ENCODE data around the gene UCN2.
"Not testable (repeated sequence)": the region's sequence is repeated elsewhere in the genome, so short reads cannot be mapped to it uniquely, and the experiment has no call there.

The UCN2 gene

DNA sequence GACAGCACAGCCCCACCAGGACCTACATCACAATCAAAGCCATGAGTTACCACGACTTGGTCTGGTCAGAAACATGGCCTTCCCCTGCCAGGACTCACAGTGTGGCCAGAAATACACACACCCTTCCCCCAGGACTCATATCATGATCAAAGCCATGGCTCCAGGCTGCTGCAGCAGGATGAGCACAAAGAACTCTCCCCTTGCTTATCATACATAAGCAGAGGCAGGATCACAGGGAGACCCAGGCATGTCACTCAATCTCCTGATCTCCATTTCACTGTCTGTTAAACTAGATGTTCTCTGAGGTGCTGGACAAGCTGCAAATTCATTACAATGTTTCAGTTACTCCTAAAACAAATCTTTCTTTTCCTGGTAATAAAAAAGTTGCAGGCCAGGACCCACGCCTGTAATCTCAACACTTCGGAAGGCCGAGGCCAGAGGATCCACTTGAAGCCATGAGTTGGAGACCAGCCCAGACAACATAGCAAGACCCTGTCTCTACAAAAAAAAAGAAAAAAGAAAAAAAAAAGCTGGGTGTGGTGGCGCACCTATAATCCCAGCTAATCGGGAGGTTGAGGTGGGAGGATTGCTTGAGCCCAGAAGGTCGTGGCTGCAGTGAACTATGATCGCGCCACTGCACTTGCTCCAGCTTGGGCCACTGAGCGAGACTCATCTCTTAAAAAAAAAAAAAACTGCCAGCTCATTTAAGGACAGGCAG, 8.2 kb downstream of the UCN2 start:
- DNase-seq (ENCODE audit: low read depth) = no peak
- no peak overlapping the region for H3K4me3 ChIP-seq (replicated peaks; ENCODE audit: low read depth, low read length)
- TF ChIP-seq, protein P1, sequence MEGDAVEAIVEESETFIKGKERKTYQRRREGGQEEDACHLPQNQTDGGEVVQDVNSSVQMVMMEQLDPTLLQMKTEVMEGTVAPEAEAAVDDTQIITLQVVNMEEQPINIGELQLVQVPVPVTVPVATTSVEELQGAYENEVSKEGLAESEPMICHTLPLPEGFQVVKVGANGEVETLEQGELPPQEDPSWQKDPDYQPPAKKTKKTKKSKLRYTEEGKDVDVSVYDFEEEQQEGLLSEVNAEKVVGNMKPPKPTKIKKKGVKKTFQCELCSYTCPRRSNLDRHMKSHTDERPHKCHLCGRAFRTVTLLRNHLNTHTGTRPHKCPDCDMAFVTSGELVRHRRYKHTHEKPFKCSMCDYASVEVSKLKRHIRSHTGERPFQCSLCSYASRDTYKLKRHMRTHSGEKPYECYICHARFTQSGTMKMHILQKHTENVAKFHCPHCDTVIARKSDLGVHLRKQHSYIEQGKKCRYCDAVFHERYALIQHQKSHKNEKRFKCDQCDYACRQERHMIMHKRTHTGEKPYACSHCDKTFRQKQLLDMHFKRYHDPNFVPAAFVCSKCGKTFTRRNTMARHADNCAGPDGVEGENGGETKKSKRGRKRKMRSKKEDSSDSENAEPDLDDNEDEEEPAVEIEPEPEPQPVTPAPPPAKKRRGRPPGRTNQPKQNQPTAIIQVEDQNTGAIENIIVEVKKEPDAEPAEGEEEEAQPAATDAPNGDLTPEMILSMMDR (IDR thresholded peaks at IDR 0.05; ENCODE audit: low read length, missing control alignments) = no peak

DNA sequence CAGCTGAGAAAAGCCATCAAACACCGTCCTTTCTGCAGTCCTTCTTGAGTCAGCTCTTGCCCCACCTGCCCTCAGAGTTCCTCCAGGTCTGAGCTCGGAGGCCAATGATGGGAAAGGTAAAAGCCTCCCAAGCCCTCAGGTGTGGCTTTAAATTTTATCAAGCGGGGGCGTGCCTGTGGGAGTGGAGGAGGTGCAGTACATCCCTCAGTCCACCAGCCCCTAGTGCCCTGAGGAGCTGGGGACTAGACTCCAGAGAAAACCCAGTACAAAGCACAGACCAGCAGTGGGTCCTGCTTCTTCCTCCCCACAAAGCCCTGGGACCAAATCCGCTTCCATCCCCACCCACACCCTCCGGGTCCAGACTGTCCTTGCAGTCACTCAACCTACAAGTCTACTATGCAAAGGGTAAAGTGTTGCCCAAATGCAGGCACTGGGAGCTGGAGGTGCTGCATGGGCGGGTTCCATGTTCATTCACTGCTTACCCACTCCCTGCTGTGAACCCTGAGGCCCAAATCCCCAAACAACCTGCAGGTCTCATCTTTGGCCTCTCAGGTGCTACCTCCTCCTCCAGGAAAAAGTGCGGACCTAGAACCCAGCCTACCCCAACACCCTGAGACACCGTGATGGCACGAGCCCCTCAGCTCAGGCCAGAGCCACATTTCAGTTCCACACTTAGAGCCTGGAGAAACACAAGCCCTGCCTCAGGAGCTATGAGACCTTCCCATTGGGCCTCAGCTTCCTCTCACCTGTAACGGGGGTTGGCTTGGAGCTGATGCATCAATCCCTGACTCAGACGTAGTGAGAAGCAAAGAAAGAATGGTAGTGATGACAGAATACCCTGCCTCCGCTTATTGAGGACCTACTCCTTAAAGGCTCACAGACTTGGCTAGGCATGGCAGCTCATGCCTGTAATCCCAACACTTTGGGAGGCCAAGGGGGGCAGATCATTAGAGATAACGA, 9.4 kb downstream of the UCN2 start:
- TF ChIP-seq, protein P1 (IDR thresholded peaks at IDR 0.05; ENCODE audit: low read length, missing control alignments) = no peak
- H3K4me3 ChIP-seq (replicated peaks; ENCODE audit: low read depth, low read length) = no peak overlapping the region
- no peak for DNase-seq (ENCODE audit: low read depth)

DNA sequence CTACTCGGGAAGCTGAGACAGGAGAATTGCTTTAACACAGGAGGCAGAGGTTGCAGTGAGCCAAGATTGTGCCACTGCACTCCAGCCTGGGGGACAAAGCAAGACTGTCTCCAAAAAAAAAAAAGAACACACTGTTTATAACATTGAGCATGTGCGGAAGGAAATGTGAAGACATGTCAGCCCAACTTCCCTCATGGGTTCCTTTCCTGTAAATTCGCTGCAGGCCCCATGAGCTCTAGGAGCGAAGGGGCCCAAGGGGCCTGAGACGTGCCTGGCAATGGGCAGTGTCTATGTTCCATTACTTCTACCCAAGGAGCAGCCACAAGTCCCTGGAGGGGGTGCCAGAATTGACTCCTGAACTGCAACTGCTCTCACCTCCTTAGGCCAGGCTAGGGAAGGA, 10.2 kb downstream of the UCN2 start:
- H3K4me3 ChIP-seq (replicated peaks; ENCODE audit: low read depth, low read length) = no peak overlapping the region
- no peak for DNase-seq (ENCODE audit: low read depth)
- TF ChIP-seq, protein P1 (IDR thresholded peaks at IDR 0.05; ENCODE audit: low read length, missing control alignments) = no peak

DNA sequence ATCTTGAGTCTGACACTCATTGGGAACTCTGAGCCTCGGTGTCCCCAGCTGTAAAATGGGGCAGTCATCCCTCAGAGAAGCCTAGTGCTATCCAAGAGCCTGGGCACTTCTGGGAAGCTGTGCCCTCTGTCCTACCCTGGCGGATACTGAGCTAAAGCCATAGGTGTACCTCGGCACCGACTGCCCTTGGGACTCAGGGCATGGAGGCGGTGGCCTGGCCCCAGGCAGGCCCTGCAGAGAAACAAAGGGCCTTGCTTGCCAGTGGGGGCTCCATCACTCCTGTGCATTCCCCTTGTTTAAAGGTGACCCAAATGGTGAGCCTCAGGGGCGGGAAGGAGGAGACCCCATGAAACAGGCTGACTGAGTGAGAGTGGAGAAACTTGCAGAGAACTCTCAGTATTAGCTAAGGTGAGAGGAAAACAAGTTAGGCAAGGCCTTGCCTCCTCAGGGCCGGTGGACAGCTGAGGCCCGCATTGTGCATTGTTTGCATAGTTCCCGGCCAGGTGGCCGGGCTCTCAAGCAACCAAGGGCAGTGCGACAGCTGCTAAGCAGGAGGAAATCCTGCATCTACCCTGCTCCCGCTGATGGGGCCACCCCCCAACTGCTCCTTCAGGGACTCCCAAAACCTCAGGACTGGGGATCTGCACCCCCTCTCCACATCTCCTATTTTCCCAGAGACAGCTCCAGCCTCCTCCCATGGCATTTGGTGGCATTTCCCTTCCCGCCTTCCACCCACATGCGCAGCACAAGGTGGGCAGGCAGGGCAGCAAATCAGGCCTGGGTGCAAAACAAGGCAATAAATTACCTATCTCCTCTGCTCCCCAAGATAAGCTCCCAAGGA, 11.2 kb downstream of the UCN2 start:
- H3K4me3 ChIP-seq (replicated peaks; ENCODE audit: low read depth, low read length) = no peak overlapping the region
- TF ChIP-seq, protein P1 (IDR thresholded peaks at IDR 0.05; ENCODE audit: low read length, missing control alignments) = no peak

DNA sequence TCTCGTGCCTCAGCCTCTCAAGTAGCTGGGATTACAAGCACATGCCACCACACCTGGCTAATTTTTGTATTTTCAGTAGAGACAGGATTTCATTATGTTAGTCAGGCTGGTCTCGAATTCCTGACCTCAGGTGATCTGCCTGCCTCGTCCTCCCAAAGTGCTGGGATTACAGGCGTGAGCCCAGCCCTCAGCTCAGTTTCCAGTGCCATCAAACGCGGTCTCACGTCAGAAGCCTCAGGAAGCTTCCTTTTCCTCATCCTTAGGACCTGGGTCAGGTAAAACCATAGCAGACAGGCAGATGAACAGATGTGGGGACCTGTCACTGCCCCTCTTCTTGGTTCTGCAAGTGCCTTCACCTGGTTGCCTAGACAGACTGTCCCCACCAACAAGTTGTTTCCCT, 11.9 kb downstream of the UCN2 start:
- not testable (repeated sequence) for DNase-seq (ENCODE audit: low read depth); H3K4me3 ChIP-seq (replicated peaks; ENCODE audit: low read depth, low read length)

More for the DNA sequence above, 11.2 kb downstream of the UCN2 start:
- DNase-seq (ENCODE audit: low read depth) = no peak

DNA sequence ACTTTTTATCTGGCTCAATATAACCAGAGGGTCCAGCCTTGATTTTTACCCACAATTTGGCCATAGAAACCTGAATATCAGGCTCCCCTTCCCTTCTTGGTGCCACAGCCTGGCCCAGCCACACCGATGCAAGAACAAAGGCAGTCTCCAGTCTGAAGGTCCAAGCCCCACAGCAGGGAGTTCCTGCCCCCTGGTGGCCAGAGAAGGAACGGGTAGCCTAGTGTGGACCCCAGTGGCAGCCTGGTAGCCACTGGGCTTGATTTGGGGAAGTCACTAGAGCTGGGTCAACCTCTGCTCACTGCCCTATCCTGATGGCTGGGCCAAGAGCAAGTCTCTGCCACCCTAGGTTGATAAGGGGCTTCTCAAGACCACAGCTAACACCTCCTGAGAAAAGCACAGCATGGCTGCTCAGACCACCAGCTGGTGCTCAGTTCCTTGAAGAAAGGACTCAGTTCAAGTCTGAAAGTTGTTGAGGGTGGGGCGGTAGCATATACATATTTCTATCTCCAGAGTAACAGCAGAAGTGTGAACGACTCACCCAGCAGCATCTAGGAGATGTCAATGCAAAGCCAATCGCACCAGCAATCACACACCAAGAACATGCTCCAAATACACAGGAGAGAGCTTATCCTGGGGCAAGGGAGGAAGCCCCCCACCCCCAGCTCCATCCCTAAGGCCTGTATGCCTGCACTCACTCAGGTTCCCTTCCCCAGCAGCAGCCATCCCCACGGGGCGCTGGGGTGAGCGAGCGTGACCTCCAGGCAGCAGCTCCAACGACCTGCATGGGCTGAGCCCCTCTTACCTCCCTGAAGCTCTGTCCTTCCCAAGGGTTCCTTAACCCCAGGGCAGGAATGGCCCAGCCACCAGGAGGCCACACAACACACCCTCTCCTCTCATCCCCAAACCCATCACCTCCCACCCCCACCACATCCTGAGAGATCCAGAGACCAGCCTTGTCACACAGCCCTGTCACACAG, 14.6 kb downstream of the UCN2 start:
- no peak overlapping the region for H3K4me3 ChIP-seq (replicated peaks; ENCODE audit: low read depth, low read length)
- peak; percentile 86 for DNase-seq (ENCODE audit: low read depth)
- TF ChIP-seq, protein P1 (IDR thresholded peaks at IDR 0.05; ENCODE audit: low read length, missing control alignments) = peak; percentile 96
